ENCODE measurements around the gene CASKIN2. TPM values are rescaled to one million over a fixed set of nuclear protein-coding genes. Genes with fewer than 3 reads are reported as not detected.
A peak's percentile ranks its signal among the peaks of the same experiment; 100 is the strongest.

CASKIN2 gene
- total RNA-seq, 1 experiment from 2014 or later = 19.2 TPM

- Mint-ChIP-seq H3K9me3 (ENCODE audit: unreplicated experiment) (no peaks in the 10 kb centered on the region), H3K27me3 (ENCODE audit: insufficient read depth, unreplicated experiment) (no peaks in the 10 kb centered on the region), H3K36me3 (ENCODE audit: insufficient read depth, unreplicated experiment) (peaks cover 47% of the 10 kb centered on the region), H3K27ac (ENCODE audit: low read depth, unreplicated experiment) (no peak within 1 kb of the TSS), H3K4me1 (ENCODE audit: insufficient read depth, unreplicated experiment) (peaks cover 11% of the 10 kb centered on the region), H3K4me3 (ENCODE audit: unreplicated experiment) (peak within 1 kb of the TSS; percentile 81)
- DNase-seq (ENCODE audit: unreplicated experiment) = peak; percentile 90
- TF ChIP-seq, protein P1, sequence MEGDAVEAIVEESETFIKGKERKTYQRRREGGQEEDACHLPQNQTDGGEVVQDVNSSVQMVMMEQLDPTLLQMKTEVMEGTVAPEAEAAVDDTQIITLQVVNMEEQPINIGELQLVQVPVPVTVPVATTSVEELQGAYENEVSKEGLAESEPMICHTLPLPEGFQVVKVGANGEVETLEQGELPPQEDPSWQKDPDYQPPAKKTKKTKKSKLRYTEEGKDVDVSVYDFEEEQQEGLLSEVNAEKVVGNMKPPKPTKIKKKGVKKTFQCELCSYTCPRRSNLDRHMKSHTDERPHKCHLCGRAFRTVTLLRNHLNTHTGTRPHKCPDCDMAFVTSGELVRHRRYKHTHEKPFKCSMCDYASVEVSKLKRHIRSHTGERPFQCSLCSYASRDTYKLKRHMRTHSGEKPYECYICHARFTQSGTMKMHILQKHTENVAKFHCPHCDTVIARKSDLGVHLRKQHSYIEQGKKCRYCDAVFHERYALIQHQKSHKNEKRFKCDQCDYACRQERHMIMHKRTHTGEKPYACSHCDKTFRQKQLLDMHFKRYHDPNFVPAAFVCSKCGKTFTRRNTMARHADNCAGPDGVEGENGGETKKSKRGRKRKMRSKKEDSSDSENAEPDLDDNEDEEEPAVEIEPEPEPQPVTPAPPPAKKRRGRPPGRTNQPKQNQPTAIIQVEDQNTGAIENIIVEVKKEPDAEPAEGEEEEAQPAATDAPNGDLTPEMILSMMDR (IDR thresholded peaks at IDR 0.05; ENCODE audit: unreplicated experiment) = no peak
- ChIA-PET POLR2A (interaction anchor here (0.9 to 2.5 kb wide), 17 partner anchors 10 to 361 kb away, joined by 3 to 54 read pairs (median 4); partner anchors contain the start of genes GGA3, GRB2, LLGL2 and MRPS7), CTCF (interaction anchor here (0.7 to 1.6 kb wide), 15 partner anchors 8 to 248 kb away, joined by 3 to 12 read pairs (median 3); partner anchors contain the start of genes LLGL2, SLC25A19 and SMIM5)
- intact Hi-C loops (cut with micrococcal nuclease) = loop anchor here (2.0 kb wide), 2 partner anchors 73 to 241 kb away; no protein-coding TSS in a partner anchor
- no TSS peak for BruUV-seq (replicated peaks)
Observed at GRCh38 chr17:75516255-75516618, 900 bp upstream of the CASKIN2 start, which contains the start of gene TSEN54. Gene TSEN54, plus strand, starts transcription at chr17:75516528. Its CDS starts 33 bp downstream, at chr17:75516561.

- H3K27me3 Mint-ChIP-seq (ENCODE audit: insufficient read depth, unreplicated experiment) = no peaks in the 10 kb centered on the region
- H3K9me3 Mint-ChIP-seq (ENCODE audit: unreplicated experiment) = no peaks in the 10 kb centered on the region
- intact Hi-C loops (cut with micrococcal nuclease) = loop anchor here (2.0 kb wide), 1 partner anchor 88 kb away; no protein-coding TSS in a partner anchor
- CTCF ChIA-PET = interaction anchor here (0.6 to 1.0 kb wide), 4 partner anchors 9 to 118 kb away, joined by 3 to 4 read pairs (median 3); no protein-coding TSS in a partner anchor
- H3K36me3 Mint-ChIP-seq (ENCODE audit: insufficient read depth, unreplicated experiment) = peaks cover 44% of the 10 kb centered on the region
- peak overlapping the region; percentile 81 for H3K4me3 Mint-ChIP-seq (ENCODE audit: unreplicated experiment)
- POLR2A ChIA-PET = interaction anchor here (0.6 to 1.5 kb wide), 4 partner anchors 59 to 245 kb away, joined by 3 to 6 read pairs (median 3); partner anchors contain the start of gene TMEM94
- TF ChIP-seq, protein P1 (IDR thresholded peaks at IDR 0.05; ENCODE audit: unreplicated experiment) = no peak
- peaks cover 11% of the 10 kb centered on the region for H3K4me1 Mint-ChIP-seq (ENCODE audit: insufficient read depth, unreplicated experiment)
- H3K27ac Mint-ChIP-seq (ENCODE audit: low read depth, unreplicated experiment) = no peak overlapping the region
- no peak for DNase-seq (ENCODE audit: unreplicated experiment)
- no TSS peak for BruUV-seq (replicated peaks)
Observed at GRCh38 chr17:75514919-75515495, 330 bp downstream of the CASKIN2 start.

DNA sequence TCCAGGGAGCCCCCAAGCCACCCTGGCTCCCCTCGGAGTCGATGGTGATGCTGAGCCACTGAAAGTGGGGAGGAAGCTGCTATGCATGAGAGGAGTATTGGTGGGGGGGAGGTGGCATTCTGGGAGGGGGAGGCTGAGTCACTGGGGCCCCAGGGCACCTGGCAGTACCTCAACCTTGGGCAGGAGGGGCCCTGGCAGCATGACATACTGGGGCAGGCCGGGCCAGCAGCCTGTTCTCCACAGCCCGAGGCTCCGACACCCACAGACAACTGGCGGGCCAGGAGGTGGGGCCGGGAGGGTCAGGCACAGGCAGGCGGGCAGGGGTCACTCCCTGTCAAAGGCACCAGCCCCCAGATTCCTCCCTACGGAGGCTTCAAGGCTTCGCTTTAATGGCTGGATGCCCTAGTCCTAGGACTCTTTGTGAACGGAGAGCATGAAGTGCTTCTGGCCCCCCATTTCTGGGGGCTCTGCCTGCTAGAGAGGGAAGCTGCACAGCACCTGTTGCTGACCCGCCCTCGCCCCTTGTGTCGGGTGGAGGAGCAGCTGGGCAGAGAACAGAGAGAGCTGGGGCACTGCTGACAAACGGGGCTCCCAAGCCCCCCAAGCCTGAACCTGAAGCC is 928 bp downstream of the CASKIN2 start:
- Mint-ChIP-seq H3K9me3 (ENCODE audit: unreplicated experiment) (no peaks in the 10 kb centered on the region), H3K27me3 (ENCODE audit: insufficient read depth, unreplicated experiment) (no peaks in the 10 kb centered on the region), H3K4me1 (ENCODE audit: insufficient read depth, unreplicated experiment) (peaks cover 16% of the 10 kb centered on the region), H3K36me3 (ENCODE audit: insufficient read depth, unreplicated experiment) (peaks cover 43% of the 10 kb centered on the region), H3K4me3 (ENCODE audit: unreplicated experiment) (peak overlapping the region; percentile 81), H3K27ac (ENCODE audit: low read depth, unreplicated experiment) (no peak overlapping the region)
- BruUV-seq (replicated peaks) = no TSS peak
- CTCF ChIA-PET = interaction anchor here (0.6 to 1.0 kb wide), 4 partner anchors 10 to 118 kb away, joined by 3 to 4 read pairs (median 3); no protein-coding TSS in a partner anchor
- TF ChIP-seq, protein P1 (IDR thresholded peaks at IDR 0.05; ENCODE audit: unreplicated experiment) = no peak
- intact Hi-C loops (cut with micrococcal nuclease) = loop anchor here (2.0 kb wide), 1 partner anchor 88 kb away; no protein-coding TSS in a partner anchor
- POLR2A ChIA-PET = interaction anchor here (0.6 to 1.5 kb wide), 4 partner anchors 58 to 245 kb away, joined by 3 to 6 read pairs (median 3); partner anchors contain the start of gene TMEM94
- DNase-seq (ENCODE audit: unreplicated experiment) = peak; percentile 82

GRCh38 chr17:75513641-75514000 is 1.7 kb downstream of the CASKIN2 start:
- ChIA-PET POLR2A (interaction anchor here (0.6 to 1.5 kb wide), 2 partner anchors 51 to 120 kb away, joined by 3 to 6 read pairs; no protein-coding TSS in a partner anchor), CTCF (no interaction called here)
- intact Hi-C loops (cut with micrococcal nuclease) = no loop called here
- no peaks in the 10 kb centered on the region for H3K27me3 Mint-ChIP-seq (ENCODE audit: insufficient read depth, unreplicated experiment)
- H3K36me3 Mint-ChIP-seq (ENCODE audit: insufficient read depth, unreplicated experiment) = peaks cover 42% of the 10 kb centered on the region
- TF ChIP-seq, protein P1 (IDR thresholded peaks at IDR 0.05; ENCODE audit: unreplicated experiment) = no peak
- H3K4me3 Mint-ChIP-seq (ENCODE audit: unreplicated experiment) = peak overlapping the region; percentile 81
- BruUV-seq (replicated peaks) = TSS peak; percentile 30
- no peak overlapping the region for H3K27ac Mint-ChIP-seq (ENCODE audit: low read depth, unreplicated experiment)
- peaks cover 21% of the 10 kb centered on the region for H3K4me1 Mint-ChIP-seq (ENCODE audit: insufficient read depth, unreplicated experiment)
- H3K9me3 Mint-ChIP-seq (ENCODE audit: unreplicated experiment) = no peaks in the 10 kb centered on the region
- DNase-seq (ENCODE audit: unreplicated experiment) = no peak
